Prostate gland (tissue), 2 donors: Measurements from ENCODE around the gene OR51A2. TPM values are rescaled to one million over a fixed set of nuclear protein-coding genes. Genes with fewer than 3 reads are reported as not detected.

Experiments
- total RNA-seq, 2 donors: library from RNA; depleted of rRNA; stranded (reverse); fragments of >200 nt; gene quantifications; one replicate each; pipeline ENCODE4 v1.1.0, GENCODE V29; 2016

Gene OR51A2
- total RNA-seq, 2 donors from 2014 or later, result not detected

Other genes starting within 250 kb of the OR51A2 start
- not detected for gene OR51F1, start 185.8 kb downstream of the OR51A2 start, total RNA-seq
- gene OR52R1, start 151.3 kb downstream of the OR51A2 start, total RNA-seq, result not detected
- not detected for gene OR51F2, start 134.4 kb downstream of the OR51A2 start, total RNA-seq
- gene OR51S1, start 106.5 kb downstream of the OR51A2 start, total RNA-seq, result not detected
- gene OR51T1, start 73.8 kb downstream of the OR51A2 start, total RNA-seq, result not detected
- not detected for gene OR51A7, start 51.9 kb downstream of the OR51A2 start, total RNA-seq
- not detected for gene OR51G2, start 36.4 kb downstream of the OR51A2 start, total RNA-seq
- not detected for gene OR51G1, start 31.4 kb downstream of the OR51A2 start, total RNA-seq
- gene OR51A4, start 8.1 kb downstream of the OR51A2 start, total RNA-seq, result not detected
- gene OR51L1, start 39.1 kb upstream of the OR51A2 start, total RNA-seq, result not detected
- not detected for gene OR52J3, start 90.8 kb upstream of the OR51A2 start, total RNA-seq
- gene OR52E2, start 103.9 kb upstream of the OR51A2 start, total RNA-seq, result not detected
- not detected for gene OR52E1, start 113.9 kb upstream of the OR51A2 start, total RNA-seq
- not detected for gene OR52A5, start 182.6 kb upstream of the OR51A2 start, total RNA-seq
- gene OR52A1, start 199.0 kb upstream of the OR51A2 start, total RNA-seq, result under 1 TPM in 1 of 2 donors, not detected in 1; 0.17 TPM
- not detected for gene OR51V1, start 245.0 kb upstream of the OR51A2 start, total RNA-seq